ENCODE results near the gene BLCAP. TPM values are rescaled to one million over a fixed set of nuclear protein-coding genes. Genes with fewer than 3 reads are reported as not detected.
A peak's percentile ranks its signal among the peaks of the same experiment; 100 is the strongest.

Gene BLCAP
- total and polyA plus RNA-seq, 2 experiments from 2014 or later, result 62.2 to 64.8 TPM

DNA sequence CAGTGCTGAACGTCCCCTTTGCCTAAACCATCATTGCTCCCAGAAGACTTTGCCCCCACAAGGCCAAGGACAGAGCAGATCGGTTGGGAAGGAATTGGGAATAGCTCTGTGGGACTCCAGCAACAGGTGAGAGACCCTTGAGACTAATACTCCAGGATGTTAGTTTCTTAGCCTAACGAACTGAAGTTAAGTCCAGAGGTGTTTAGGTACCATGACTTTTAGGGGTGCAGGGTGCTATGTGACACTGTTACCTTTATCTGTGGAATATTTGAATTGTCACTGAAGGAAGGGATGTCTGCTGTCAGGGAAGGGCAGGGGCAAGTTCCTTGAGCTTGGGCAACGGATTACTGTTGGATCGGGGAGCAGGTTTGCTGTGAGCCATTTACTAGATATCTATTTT, 1.9 kb downstream of the BLCAP start:
- peaks cover 38% of the 10 kb centered on the region for H3K36me3 Mint-ChIP-seq (ENCODE audit: low read depth)
- TF ChIP-seq ZNF331 (CRISPR knock-in tag; IDR thresholded peaks at IDR 0.05; ENCODE audit: low read depth) (no peak), POLR2AphosphoS5 (IDR thresholded peaks at IDR 0.05; ENCODE audit: low read depth) (no peak), ZNF462 (CRISPR knock-in tag; IDR thresholded peaks at IDR 0.05) (no peak), CREB1 (CRISPR knock-in tag; IDR thresholded peaks at IDR 0.05; ENCODE audit: low read depth) (no peak), ETS1 (IDR thresholded peaks at IDR 0.05) (no peak), EZH2 (IDR thresholded peaks at IDR 0.05; ENCODE audit: low read depth, unreplicated experiment) (no peak), EZH2phosphoT487 (IDR thresholded peaks at IDR 0.05; ENCODE audit: unreplicated experiment) (no peak), NANOG (IDR thresholded peaks at IDR 0.05; ENCODE audit: borderline replicate concordance) (no peak), JUNB (IDR thresholded peaks at IDR 0.05; ENCODE audit: unreplicated experiment) (no peak), STAT1 (IDR thresholded peaks at IDR 0.05; ENCODE audit: unreplicated experiment) (no peak), ZNF114 (CRISPR knock-in tag; IDR thresholded peaks at IDR 0.05) (no peak)
- TF ChIP-seq, protein P1, sequence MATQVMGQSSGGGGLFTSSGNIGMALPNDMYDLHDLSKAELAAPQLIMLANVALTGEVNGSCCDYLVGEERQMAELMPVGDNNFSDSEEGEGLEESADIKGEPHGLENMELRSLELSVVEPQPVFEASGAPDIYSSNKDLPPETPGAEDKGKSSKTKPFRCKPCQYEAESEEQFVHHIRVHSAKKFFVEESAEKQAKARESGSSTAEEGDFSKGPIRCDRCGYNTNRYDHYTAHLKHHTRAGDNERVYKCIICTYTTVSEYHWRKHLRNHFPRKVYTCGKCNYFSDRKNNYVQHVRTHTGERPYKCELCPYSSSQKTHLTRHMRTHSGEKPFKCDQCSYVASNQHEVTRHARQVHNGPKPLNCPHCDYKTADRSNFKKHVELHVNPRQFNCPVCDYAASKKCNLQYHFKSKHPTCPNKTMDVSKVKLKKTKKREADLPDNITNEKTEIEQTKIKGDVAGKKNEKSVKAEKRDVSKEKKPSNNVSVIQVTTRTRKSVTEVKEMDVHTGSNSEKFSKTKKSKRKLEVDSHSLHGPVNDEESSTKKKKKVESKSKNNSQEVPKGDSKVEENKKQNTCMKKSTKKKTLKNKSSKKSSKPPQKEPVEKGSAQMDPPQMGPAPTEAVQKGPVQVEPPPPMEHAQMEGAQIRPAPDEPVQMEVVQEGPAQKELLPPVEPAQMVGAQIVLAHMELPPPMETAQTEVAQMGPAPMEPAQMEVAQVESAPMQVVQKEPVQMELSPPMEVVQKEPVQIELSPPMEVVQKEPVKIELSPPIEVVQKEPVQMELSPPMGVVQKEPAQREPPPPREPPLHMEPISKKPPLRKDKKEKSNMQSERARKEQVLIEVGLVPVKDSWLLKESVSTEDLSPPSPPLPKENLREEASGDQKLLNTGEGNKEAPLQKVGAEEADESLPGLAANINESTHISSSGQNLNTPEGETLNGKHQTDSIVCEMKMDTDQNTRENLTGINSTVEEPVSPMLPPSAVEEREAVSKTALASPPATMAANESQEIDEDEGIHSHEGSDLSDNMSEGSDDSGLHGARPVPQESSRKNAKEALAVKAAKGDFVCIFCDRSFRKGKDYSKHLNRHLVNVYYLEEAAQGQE (IDR thresholded peaks at IDR 0.05; ENCODE audit: unreplicated experiment), result no peak
- TF ChIP-seq, protein P2, sequence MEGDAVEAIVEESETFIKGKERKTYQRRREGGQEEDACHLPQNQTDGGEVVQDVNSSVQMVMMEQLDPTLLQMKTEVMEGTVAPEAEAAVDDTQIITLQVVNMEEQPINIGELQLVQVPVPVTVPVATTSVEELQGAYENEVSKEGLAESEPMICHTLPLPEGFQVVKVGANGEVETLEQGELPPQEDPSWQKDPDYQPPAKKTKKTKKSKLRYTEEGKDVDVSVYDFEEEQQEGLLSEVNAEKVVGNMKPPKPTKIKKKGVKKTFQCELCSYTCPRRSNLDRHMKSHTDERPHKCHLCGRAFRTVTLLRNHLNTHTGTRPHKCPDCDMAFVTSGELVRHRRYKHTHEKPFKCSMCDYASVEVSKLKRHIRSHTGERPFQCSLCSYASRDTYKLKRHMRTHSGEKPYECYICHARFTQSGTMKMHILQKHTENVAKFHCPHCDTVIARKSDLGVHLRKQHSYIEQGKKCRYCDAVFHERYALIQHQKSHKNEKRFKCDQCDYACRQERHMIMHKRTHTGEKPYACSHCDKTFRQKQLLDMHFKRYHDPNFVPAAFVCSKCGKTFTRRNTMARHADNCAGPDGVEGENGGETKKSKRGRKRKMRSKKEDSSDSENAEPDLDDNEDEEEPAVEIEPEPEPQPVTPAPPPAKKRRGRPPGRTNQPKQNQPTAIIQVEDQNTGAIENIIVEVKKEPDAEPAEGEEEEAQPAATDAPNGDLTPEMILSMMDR (conservative IDR thresholded peaks at IDR 0.05; ENCODE audit: low read depth in 2 of 2), result no peak
- Histone ChIP-seq H3K27ac (ENCODE audit: low read depth) (no peak overlapping the region; the same call in 1 of the 2 replicates), H3K4me2 (peak overlapping the region; percentile 93), H3K4me1 (ENCODE audit: insufficient read depth) (peaks cover 43% of the 10 kb centered on the region), H3F3A (replicated peaks; ENCODE audit: low read depth) (no peaks in the 10 kb centered on the region), H3K27me3 (ENCODE audit: insufficient read depth) (no peaks in the 10 kb centered on the region), H3K9me2 (ENCODE audit: insufficient read depth) (no peaks in the 10 kb centered on the region), H3K4me3 (peak overlapping the region; percentile 84), H2AFZ (no peak overlapping the region), H4K20me1 (replicated peaks; ENCODE audit: insufficient read depth) (peaks cover 27% of the 10 kb centered on the region), H3K36me3 (ENCODE audit: insufficient read depth) (no peaks in the 10 kb centered on the region; the same call in 1 of the 2 replicates), H3K79me2 (replicated peaks; ENCODE audit: insufficient read depth) (peaks cover 66% of the 10 kb centered on the region)
- peaks cover 14% of the 10 kb centered on the region for H3K27me3 Mint-ChIP-seq (ENCODE audit: insufficient read depth, low read depth, poor library complexity)
- ATAC-seq (no peak), DNase-seq (ENCODE audit: low spot score) (no peak)
- H3K4me1 Mint-ChIP-seq, result peaks cover 54% of the 10 kb centered on the region
- H3K27ac Mint-ChIP-seq, result peak overlapping the region; percentile 54; the same call in 1 of the 2 replicates
- peak overlapping the region; percentile 94 for H3K4me3 Mint-ChIP-seq
- peaks cover 14% of the 10 kb centered on the region for H3K9me3 Mint-ChIP-seq

All from GM23338 (cell line).